ENCODE data around the gene OR13A1.
"Not testable (repeated sequence)": the region's sequence is repeated elsewhere in the genome, so short reads cannot be mapped to it uniquely, and the experiment has no call there.

OR13A1 gene

DNA sequence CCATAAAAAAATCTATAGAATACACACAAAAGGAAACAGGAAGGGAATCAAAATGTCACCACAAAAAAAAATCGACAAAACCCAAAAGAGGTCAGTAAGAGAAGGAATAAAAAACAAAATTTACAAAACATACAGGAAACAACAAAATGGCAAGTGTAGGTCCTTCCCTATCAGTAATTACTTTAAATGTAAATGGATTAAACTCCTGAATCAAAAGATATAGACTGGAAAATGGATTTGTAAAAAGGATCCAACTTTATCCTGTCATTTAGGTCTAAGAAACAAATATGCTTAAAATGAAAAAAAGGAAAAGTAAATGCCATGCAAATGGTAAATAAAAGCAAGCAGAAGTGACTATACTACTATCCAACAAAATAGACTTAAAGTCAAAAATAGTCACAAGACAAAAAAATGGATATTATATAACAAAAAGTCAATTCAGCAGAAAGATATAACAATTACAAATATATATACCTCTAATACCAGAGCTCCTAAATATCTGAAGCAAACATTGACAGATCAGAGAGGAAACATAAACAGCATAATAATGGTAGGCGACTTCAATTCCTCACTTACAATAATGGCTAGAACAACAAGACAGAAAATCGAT lies 2.0 kb downstream of the OR13A1 start:
- Histone ChIP-seq H3K36me3 (ENCODE audit: insufficient read depth, low read length) (no peaks in the 10 kb centered on the region), H3K9me3 (ENCODE audit: control insufficient read depth, insufficient read depth, low read length) (no peaks in the 10 kb centered on the region), H3K4me1 (ENCODE audit: insufficient read depth, low read length) (no peaks in the 10 kb centered on the region), H3K9ac (ENCODE audit: low read depth, low read length) (no peak overlapping the region)

DNA sequence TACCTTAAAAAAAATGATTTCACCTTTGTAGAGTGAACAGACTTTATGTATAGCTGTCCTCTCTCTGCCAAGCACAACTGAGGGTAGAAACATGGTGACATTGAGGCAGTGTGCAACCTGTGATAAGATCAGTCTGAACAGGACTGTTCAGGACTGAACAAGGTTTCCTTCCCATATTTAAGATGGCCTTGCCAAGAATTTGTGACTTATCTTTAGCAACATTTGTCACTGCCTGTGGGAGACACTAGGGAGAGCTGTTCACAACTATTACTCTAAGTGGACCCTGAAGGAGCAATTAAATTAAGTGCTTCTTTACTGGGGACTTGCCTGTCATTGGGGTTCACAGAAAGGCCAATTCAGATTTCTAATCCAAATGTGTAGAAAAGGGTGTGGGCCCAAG lies 6.7 kb downstream of the OR13A1 start:
- Histone ChIP-seq H3K9ac (ENCODE audit: low read depth, low read length) (no peak overlapping the region), H3K36me3 (ENCODE audit: insufficient read depth, low read length) (no peaks in the 10 kb centered on the region), H3K9me3 (ENCODE audit: control insufficient read depth, insufficient read depth, low read length) (no peaks in the 10 kb centered on the region), H3K4me1 (ENCODE audit: insufficient read depth, low read length) (peaks cover 13% of the 10 kb centered on the region; the same call in 1 of the 2 replicates)

DNA sequence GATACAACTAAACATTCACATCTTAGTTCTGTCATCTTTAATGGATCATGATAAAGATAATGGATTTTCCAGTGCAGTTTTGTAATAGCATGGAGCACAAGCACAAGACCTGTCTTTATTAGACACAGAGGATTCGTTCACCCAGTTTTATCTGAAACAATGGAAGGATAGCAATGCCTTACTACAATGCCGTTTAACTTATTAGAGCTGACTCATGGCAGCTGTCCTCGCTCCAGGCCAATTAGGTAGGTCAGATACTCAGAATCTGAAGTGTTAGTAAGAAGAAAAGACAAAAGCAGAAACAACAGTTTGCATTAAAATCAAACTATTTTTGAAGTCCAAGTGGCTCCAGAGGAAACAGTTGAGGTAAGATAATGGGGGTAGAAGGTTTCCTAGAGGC lies 12.8 kb downstream of the OR13A1 start:
- Histone ChIP-seq H3K9ac (ENCODE audit: low read depth, low read length) (no peak overlapping the region), H3K9me3 (ENCODE audit: control insufficient read depth, insufficient read depth, low read length) (no peaks in the 10 kb centered on the region), H3K4me1 (ENCODE audit: insufficient read depth, low read length) (peaks cover 12% of the 10 kb centered on the region; the same call in 1 of the 2 replicates), H3K36me3 (ENCODE audit: insufficient read depth, low read length) (no peaks in the 10 kb centered on the region)

DNA sequence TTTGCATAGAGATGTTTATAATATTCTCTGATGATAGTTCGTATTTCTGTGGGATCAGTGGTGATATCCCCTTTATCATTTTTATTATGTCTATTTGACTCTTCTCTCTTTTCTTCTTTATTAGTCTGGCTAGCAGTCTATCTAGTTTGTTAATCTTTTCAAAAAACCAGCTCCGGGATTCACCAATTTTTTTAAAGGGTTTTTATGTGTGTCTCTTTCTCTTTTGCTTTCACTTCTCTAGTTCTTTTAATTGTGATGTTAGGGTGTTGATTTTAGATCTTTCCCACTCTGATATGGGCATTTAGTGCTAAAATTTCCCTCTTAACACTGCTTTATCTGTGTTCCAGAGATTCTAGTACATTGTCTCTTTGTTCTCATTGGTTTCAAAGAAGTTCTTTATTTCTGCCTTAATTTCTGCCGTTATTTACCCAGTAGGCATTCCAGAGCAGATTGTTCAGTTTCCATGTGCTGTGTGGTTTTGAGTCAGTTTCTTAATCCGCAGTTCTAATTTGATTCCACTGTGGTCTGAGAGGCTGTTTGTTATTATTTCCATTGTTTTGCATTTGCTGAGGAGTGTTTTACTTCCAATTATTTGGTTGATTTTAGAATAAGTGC lies 17.0 kb downstream of the OR13A1 start:
- H3K36me3 ChIP-seq (ENCODE audit: insufficient read depth, low read length); H3K4me1 ChIP-seq (ENCODE audit: insufficient read depth, low read length); H3K9ac ChIP-seq (ENCODE audit: low read depth, low read length); H3K9me3 ChIP-seq (ENCODE audit: control insufficient read depth, insufficient read depth, low read length): not testable (repeated sequence)

DNA sequence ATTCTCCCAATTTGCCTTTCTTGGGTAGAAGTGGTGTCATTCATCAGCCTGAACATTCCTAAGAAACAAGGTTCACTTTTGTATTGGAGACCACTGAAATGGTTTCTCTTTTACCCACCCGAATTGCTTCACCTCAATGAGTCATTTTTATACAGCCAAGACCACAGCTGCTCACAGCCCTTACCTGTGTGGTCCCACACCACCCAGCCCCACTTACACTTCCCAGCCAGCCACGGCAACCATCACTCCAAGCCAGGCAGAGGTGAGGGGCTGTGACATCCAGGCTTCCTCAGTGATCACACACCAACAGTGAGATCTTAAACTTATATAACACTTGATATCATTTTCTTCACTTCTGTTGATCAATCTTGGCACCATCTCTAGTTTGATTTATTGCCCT lies 20.7 kb downstream of the OR13A1 start:
- Histone ChIP-seq H3K4me1 (ENCODE audit: insufficient read depth, low read length) (no peaks in the 10 kb centered on the region), H3K9ac (ENCODE audit: low read depth, low read length) (no peak overlapping the region)

GRCh38 chr10:45286980-45287379 lies 28.4 kb downstream of the OR13A1 start:
- Histone ChIP-seq H3K9me3 (ENCODE audit: control insufficient read depth, insufficient read depth, low read length) (no peaks in the 10 kb centered on the region), H3K4me1 (ENCODE audit: insufficient read depth, low read length) (no peaks in the 10 kb centered on the region), H3K9ac (ENCODE audit: low read depth, low read length) (no peak overlapping the region), H3K36me3 (ENCODE audit: insufficient read depth, low read length) (no peaks in the 10 kb centered on the region)

More for the DNA sequence above, 20.7 kb downstream of the OR13A1 start:
- Histone ChIP-seq H3K36me3 (ENCODE audit: insufficient read depth, low read length) (no peaks in the 10 kb centered on the region), H3K9me3 (ENCODE audit: control insufficient read depth, insufficient read depth, low read length) (no peaks in the 10 kb centered on the region)

DNA sequence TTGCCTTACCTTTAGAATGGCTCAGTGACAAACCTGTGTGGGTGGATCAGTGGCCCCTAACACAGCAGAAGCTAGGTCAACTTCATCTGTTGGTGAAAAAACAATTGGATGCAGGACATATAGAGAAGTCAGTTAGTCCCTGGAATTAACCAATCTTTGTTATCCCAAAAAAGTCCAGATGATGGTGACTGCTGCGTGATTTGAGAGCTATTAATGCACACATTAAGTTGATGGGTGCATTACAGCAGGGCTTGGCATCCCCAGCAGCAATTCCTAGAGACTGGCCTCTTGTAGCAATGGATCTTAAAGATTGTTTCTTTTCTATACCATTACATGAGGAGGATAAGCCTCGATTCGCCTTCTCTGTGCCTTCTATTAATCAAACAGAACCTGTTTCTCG lies 33.3 kb downstream of the OR13A1 start:
- no peaks in the 10 kb centered on the region for H3K9me3 ChIP-seq (ENCODE audit: control insufficient read depth, insufficient read depth, low read length)

GRCh38 chr10:45280113-45280760 lies 35.2 kb downstream of the OR13A1 start:
- no peaks in the 10 kb centered on the region for H3K9me3 ChIP-seq (ENCODE audit: control insufficient read depth, insufficient read depth, low read length)
- H3K36me3 ChIP-seq (ENCODE audit: insufficient read depth, low read length) = no peaks in the 10 kb centered on the region
- H3K9ac ChIP-seq (ENCODE audit: low read depth, low read length) = no peak overlapping the region
- H3K4me1 ChIP-seq (ENCODE audit: insufficient read depth, low read length) = no peaks in the 10 kb centered on the region

More for the DNA sequence above, 33.3 kb downstream of the OR13A1 start:
- Histone ChIP-seq H3K36me3 (ENCODE audit: insufficient read depth, low read length) (no peaks in the 10 kb centered on the region), H3K9ac (ENCODE audit: low read depth, low read length) (no peak overlapping the region), H3K4me1 (ENCODE audit: insufficient read depth, low read length) (no peaks in the 10 kb centered on the region)

- Histone ChIP-seq H3K9me3 (ENCODE audit: control insufficient read depth, insufficient read depth, low read length) (no peaks in the 10 kb centered on the region), H3K4me1 (ENCODE audit: insufficient read depth, low read length) (no peaks in the 10 kb centered on the region), H3K36me3 (ENCODE audit: insufficient read depth, low read length) (no peaks in the 10 kb centered on the region), H3K9ac (ENCODE audit: low read depth, low read length) (no peak overlapping the region)
Measured at GRCh38 chr10:45279682-45280081, 35.7 kb downstream of the OR13A1 start.

DNA sequence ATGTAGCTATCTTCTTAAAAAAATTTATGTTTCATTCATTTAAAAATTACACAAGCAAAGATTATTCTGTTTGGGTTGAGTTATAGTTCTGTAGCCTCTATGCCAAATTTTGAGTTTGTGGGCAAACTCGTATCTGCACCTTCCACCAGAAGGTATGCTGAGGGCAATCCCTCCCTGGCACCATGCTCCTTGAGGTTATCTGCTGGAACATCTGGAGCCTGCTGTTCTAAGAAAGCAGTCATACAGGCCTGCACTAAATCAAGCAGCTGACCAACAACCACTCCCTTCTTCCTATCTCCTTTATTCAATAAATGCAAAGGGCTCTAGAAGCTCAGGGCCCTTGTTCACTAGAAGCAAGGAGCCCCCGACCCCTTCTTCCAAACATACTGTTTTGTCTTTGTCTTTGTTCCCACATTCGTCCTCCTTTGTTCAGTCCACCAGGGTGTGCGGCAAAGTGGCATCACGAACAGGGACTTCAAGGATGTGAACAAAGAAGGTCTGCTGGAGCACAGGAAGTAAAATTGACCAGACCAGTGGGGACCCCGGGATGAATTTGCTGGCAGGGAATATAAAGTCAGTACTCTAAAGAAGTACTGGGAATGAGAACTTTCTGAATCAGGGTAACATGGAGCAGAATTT lies 36.4 kb downstream of the OR13A1 start:
- H3K36me3 ChIP-seq (ENCODE audit: insufficient read depth, low read length) = no peaks in the 10 kb centered on the region

DNA sequence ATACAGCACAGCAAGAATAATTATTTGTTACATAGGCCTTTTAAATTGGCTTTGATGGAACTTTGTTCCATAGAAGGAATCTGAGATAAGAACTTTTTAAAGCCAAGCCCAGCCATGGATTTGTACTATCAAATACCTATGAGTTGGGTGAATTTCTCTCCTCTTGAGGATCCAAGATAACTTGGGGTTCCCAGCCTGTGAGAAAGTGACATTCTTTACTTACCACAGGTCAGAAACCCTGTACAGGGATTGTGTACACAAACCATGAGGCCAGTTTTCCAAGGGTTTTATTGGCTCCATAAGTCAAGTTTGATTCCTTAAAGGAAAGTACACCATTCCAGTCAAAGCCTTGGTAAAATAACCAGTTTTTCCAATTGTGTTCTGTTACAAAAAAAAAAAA lies 39.3 kb downstream of the OR13A1 start:
- not testable (repeated sequence) for H3K4me1 ChIP-seq (ENCODE audit: insufficient read depth, low read length); H3K9me3 ChIP-seq (ENCODE audit: control insufficient read depth, insufficient read depth, low read length); H3K36me3 ChIP-seq (ENCODE audit: insufficient read depth, low read length); H3K9ac ChIP-seq (ENCODE audit: low read depth, low read length)

More for the DNA sequence above, 36.4 kb downstream of the OR13A1 start:
- Histone ChIP-seq H3K4me1 (ENCODE audit: insufficient read depth, low read length) (no peaks in the 10 kb centered on the region), H3K9ac (ENCODE audit: low read depth, low read length) (no peak overlapping the region), H3K9me3 (ENCODE audit: control insufficient read depth, insufficient read depth, low read length) (no peaks in the 10 kb centered on the region)

GRCh38 chr10:45274364-45274763 lies 41.0 kb downstream of the OR13A1 start:
- Histone ChIP-seq H3K4me1 (ENCODE audit: insufficient read depth, low read length) (no peaks in the 10 kb centered on the region), H3K9ac (ENCODE audit: low read depth, low read length) (no peak overlapping the region), H3K9me3 (ENCODE audit: control insufficient read depth, insufficient read depth, low read length) (no peaks in the 10 kb centered on the region), H3K36me3 (ENCODE audit: insufficient read depth, low read length) (no peaks in the 10 kb centered on the region)

DNA sequence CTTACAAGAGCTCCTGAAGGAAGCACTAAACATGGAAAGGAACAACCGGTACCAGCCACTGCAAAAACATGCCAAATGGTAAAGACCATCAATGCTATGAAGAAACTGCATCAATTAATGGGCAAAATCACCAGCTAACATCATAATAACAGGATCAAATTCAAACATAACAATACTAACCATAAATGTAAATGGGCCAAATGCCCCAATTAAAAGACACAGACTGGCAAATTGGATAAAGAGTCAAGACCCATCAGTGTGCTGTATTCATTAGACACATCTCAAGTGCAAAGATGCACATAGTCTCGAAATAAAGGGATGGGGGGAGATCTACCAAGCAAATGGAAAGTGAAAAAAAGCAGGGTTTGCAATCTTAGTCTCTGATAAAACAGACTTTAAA lies 47.6 kb downstream of the OR13A1 start:
- not testable (repeated sequence) for H3K9ac ChIP-seq (ENCODE audit: low read depth, low read length); H3K9me3 ChIP-seq (ENCODE audit: control insufficient read depth, insufficient read depth, low read length); H3K4me1 ChIP-seq (ENCODE audit: insufficient read depth, low read length); H3K36me3 ChIP-seq (ENCODE audit: insufficient read depth, low read length)

GRCh38 chr10:45265996-45266395 lies 49.4 kb downstream of the OR13A1 start:
- H3K4me1 ChIP-seq (ENCODE audit: insufficient read depth, low read length) = no peaks in the 10 kb centered on the region
- H3K36me3 ChIP-seq (ENCODE audit: insufficient read depth, low read length) = no peaks in the 10 kb centered on the region
- H3K9me3 ChIP-seq (ENCODE audit: control insufficient read depth, insufficient read depth, low read length) = peaks cover 2% of the 10 kb centered on the region; the same call in 1 of the 2 replicates
- no peak overlapping the region for H3K9ac ChIP-seq (ENCODE audit: low read depth, low read length)

- no peaks in the 10 kb centered on the region for H3K36me3 ChIP-seq (ENCODE audit: insufficient read depth, low read length)
- no peak overlapping the region for H3K9ac ChIP-seq (ENCODE audit: low read depth, low read length)
- H3K4me1 ChIP-seq (ENCODE audit: insufficient read depth, low read length) = no peaks in the 10 kb centered on the region
- H3K9me3 ChIP-seq (ENCODE audit: control insufficient read depth, insufficient read depth, low read length) = peaks cover 2% of the 10 kb centered on the region; the same call in 1 of the 2 replicates
Measured at GRCh38 chr10:45261946-45262345, 53.5 kb downstream of the OR13A1 start.

Data from ES-I3 (cell line).